ENCODE results near the gene RANBP1. TPM values are rescaled to one million over a fixed set of nuclear protein-coding genes. Genes with fewer than 3 reads are reported as not detected.

The RANBP1 gene
- polyA plus RNA-seq, 1 of the 3 experiments (the other 2 are of a cell fraction): 502 TPM

- no peak for TF ChIP-seq USF2 (IDR thresholded peaks at IDR 0.05; ENCODE audit: borderline replicate concordance, low read depth, low read length)
- no peak for TF ChIP-seq NFIC (IDR thresholded peaks at IDR 0.05; ENCODE audit: borderline replicate concordance)
- no peak for TF ChIP-seq TCF12 (IDR thresholded peaks at IDR 0.05)
- no peak for TF ChIP-seq YY1 (IDR thresholded peaks at IDR 0.05; ENCODE audit: low read depth)
- no peak for TF ChIP-seq EP300 (IDR thresholded peaks at IDR 0.05; ENCODE audit: borderline replicate concordance in 1 of 2, low read depth in 1 of 2, low read length in 1 of 2)
- TF ChIP-seq FOXM1 (IDR thresholded peaks at IDR 0.05; ENCODE audit: low read depth): no peak
- TF ChIP-seq TEAD4 (IDR thresholded peaks at IDR 0.05; ENCODE audit: borderline replicate concordance, insufficient read depth): no peak
- TF ChIP-seq MAX (IDR thresholded peaks at IDR 0.05; ENCODE audit: low read depth): no peak
- TF ChIP-seq EZH2phosphoT487 (IDR thresholded peaks at IDR 0.05; ENCODE audit: borderline replicate concordance, low read depth): no peak
- TF ChIP-seq RAD21 (IDR thresholded peaks at IDR 0.05; ENCODE audit: low read length): no peak
- no peak for TF ChIP-seq MEF2A (IDR thresholded peaks at IDR 0.05; ENCODE audit: borderline replicate concordance, low read depth)
- no peak for TF ChIP-seq FOSL2 (IDR thresholded peaks at IDR 0.05; ENCODE audit: borderline replicate concordance, low read depth)
- no peak for TF ChIP-seq IRF3 (IDR thresholded peaks at IDR 0.05; ENCODE audit: low read depth, low read length)
- TF ChIP-seq RCOR1 (IDR thresholded peaks at IDR 0.05; ENCODE audit: low read length): no peak
- Histone ChIP-seq H2AFZ (ENCODE audit: low read depth) (no peak overlapping the region), H3K9me2 (no peaks in the 10 kb centered on the region), H3K27me3 (ENCODE audit: insufficient read depth) (no peaks in the 10 kb centered on the region), H3K27ac (ENCODE audit: low read depth in 2 of 2, low read length in 1 of 2) (no peak overlapping the region), H3F3A (replicated peaks; ENCODE audit: insufficient read depth) (peaks cover 19% of the 10 kb centered on the region), H4K20me1 (ENCODE audit: insufficient read depth) (peaks cover 14% of the 10 kb centered on the region; the same call in 1 of the 2 replicates), H3K79me2 (ENCODE audit: insufficient read depth) (peaks cover 35% of the 10 kb centered on the region), H3K4me2 (no peak overlapping the region), H3K36me3 (replicated peaks in 1 of 2; ENCODE audit: control insufficient read depth in 1 of 2, insufficient read depth in 2 of 2, low read length in 1 of 2) (peaks cover 18 to 57% of the 10 kb centered on the region in 2 experiments), H3K4me3 (ENCODE audit: low read depth in 2 of 2, low read length in 1 of 2) (no peak overlapping the region), H3K4me1 (ENCODE audit: control insufficient read depth in 1 of 2, insufficient read depth in 2 of 2, low read depth in 1 of 2, low read length in 1 of 2) (peaks cover 0 to 3% of the 10 kb centered on the region in 2 experiments; a peak in 1 of 4 replicates), H3K9me3 (no peaks in the 10 kb centered on the region), H3K9ac (no peak overlapping the region)
- WGBS (ENCODE audit: low lambda C conversion rate): 96% methylated on average over 12 of the region's 32 CpGs
- no peak for DNase-seq
- POLR2A ChIA-PET: no interaction called here
- CTCF ChIA-PET: no interaction called here
Observed at GRCh38 chr22:20125201-20126174, 9.6 kb downstream of the RANBP1 start.

Measured in SK-N-SH (cell line).